Measurements from ENCODE around the gene KLF17.

The KLF17 gene

DNA sequence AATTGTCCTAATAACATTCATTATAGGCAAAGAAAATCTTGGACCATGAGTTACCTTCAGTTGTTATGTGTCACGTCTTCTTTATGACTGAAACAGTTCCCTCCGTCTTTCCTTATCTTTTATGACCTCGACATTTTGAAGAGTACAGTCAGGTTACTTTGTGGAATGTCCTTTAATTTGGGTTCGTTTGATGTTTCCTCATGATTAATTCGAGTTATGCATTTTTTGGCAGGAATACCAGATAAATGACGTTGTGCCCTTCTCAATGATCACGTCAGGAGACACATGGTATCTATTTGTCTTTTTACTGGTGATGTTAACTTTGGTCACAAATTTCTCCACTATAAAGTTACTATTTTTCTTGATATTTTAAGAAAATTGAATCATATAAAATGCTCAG is 17.3 kb upstream of the KLF17 start:
- H3K79me2 ChIP-seq (ENCODE audit: low read length), result no peaks in the 10 kb centered on the region
- H3K9me3 ChIP-seq (ENCODE audit: insufficient read depth, low read length), result no peaks in the 10 kb centered on the region
- H2AFZ ChIP-seq (ENCODE audit: low read depth, low read length), result no peak overlapping the region
- H4K20me1 ChIP-seq (ENCODE audit: insufficient read depth, low read length), result no peaks in the 10 kb centered on the region
- no peak overlapping the region for H3K4me3 ChIP-seq (ENCODE audit: low read length)
- no peaks in the 10 kb centered on the region for H3K36me3 ChIP-seq (replicated peaks; ENCODE audit: low read depth, low read length)
- no peak overlapping the region for H3K27ac ChIP-seq (ENCODE audit: low read length)
- no peaks in the 10 kb centered on the region for H3K4me1 ChIP-seq (ENCODE audit: low read length)
- TF ChIP-seq, protein P1, sequence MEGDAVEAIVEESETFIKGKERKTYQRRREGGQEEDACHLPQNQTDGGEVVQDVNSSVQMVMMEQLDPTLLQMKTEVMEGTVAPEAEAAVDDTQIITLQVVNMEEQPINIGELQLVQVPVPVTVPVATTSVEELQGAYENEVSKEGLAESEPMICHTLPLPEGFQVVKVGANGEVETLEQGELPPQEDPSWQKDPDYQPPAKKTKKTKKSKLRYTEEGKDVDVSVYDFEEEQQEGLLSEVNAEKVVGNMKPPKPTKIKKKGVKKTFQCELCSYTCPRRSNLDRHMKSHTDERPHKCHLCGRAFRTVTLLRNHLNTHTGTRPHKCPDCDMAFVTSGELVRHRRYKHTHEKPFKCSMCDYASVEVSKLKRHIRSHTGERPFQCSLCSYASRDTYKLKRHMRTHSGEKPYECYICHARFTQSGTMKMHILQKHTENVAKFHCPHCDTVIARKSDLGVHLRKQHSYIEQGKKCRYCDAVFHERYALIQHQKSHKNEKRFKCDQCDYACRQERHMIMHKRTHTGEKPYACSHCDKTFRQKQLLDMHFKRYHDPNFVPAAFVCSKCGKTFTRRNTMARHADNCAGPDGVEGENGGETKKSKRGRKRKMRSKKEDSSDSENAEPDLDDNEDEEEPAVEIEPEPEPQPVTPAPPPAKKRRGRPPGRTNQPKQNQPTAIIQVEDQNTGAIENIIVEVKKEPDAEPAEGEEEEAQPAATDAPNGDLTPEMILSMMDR (IDR thresholded peaks at IDR 0.05; ENCODE audit: low read depth, low read length), result no peak
- TF ChIP-seq EZH2phosphoT487 (IDR thresholded peaks at IDR 0.05; ENCODE audit: low read depth), result no peak
- H3K27me3 ChIP-seq (ENCODE audit: low read depth, low read length), result 0 out of 2 replicates have a peak, but pooled peaks cover under 1% of the 10 kb centered on the region
- no peak overlapping the region for H3K4me2 ChIP-seq (ENCODE audit: low read length)
- no peak overlapping the region for H3K9ac ChIP-seq (ENCODE audit: low read length)

DNA sequence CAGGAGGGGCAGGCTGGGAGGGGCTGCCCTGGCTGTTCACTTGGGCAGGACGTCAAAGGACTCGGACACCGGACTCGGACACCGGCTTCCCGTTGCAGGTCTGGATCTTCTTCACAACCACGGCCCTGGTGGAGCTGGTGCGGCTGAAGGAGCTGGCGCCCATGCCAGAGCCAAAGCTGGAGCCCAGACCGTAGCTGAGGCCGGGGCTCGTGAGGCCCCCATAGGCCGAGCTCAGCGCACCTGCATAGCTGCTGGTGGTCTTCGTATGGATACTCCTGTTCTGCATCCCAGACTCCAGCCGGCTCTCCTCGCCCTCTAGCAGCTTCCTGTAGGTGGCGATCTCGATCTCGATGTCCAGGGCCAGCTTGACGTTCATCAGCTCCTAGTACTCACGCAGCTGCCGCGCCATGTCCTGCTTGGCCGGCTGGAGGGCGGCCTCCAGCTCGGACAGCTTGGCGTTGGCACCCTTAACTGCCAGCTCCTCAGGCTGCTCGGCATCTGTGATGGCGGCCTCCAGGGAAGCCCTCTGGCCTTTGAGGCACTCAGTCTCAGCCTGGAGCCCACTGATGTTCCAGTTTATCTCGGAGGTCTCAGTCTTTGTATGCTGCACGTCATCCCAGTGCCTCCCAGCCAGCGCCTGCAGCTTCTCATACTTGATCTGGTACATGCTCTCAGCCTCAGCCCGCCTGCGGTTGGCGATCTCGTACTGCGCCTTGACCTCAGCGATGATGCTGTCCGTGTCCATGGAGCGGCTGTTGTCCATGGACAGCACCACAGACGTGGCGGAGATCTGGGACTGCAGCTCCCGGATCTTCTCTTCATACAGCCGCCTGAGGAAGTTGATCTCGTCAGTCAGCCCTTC is 15.1 kb upstream of the KLF17 start:
- Histone ChIP-seq H3K4me3 (ENCODE audit: low read length) (no peak overlapping the region), H3K27me3 (ENCODE audit: low read depth, low read length) (peaks cover 9% of the 10 kb centered on the region; the same call in 1 of the 2 replicates), H4K20me1 (ENCODE audit: insufficient read depth, low read length) (no peaks in the 10 kb centered on the region), H3K9ac (ENCODE audit: low read length) (no peak overlapping the region), H2AFZ (ENCODE audit: low read depth, low read length) (no peak overlapping the region), H3K4me1 (ENCODE audit: low read length) (no peaks in the 10 kb centered on the region), H3K27ac (ENCODE audit: low read length) (no peak overlapping the region), H3K4me2 (ENCODE audit: low read length) (no peak overlapping the region), H3K79me2 (ENCODE audit: low read length) (no peaks in the 10 kb centered on the region), H3K9me3 (ENCODE audit: insufficient read depth, low read length) (no peaks in the 10 kb centered on the region), H3K36me3 (replicated peaks; ENCODE audit: low read depth, low read length) (no peaks in the 10 kb centered on the region)
- TF ChIP-seq, protein P1 (IDR thresholded peaks at IDR 0.05; ENCODE audit: low read depth, low read length), result no peak
- no peak for TF ChIP-seq EZH2phosphoT487 (IDR thresholded peaks at IDR 0.05; ENCODE audit: low read depth)

DNA sequence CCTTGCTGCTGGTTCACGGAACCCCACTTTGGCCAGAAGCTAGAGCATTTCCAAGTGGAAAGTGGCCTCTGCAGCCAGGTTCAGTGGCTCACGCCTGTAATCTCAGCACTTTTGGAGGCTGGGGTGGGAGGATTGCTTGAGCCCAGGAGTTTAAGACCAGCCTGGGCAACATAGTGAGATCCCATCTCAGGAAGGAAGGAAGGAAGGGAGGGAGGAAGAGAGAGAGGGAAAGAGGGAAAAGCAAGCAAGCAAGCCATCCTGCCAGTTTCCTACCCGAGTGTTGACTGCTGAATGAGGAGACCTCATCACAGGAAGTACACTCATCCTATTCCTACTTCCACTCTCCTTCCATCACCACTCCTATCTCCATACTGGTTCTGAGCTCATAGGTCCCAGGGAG is 12.8 kb upstream of the KLF17 start:
- no peak overlapping the region for H3K27ac ChIP-seq (ENCODE audit: low read length)
- peaks cover 9% of the 10 kb centered on the region; the same call in 1 of the 2 replicates for H3K27me3 ChIP-seq (ENCODE audit: low read depth, low read length)
- no peak overlapping the region for H3K4me3 ChIP-seq (ENCODE audit: low read length)
- H4K20me1 ChIP-seq (ENCODE audit: insufficient read depth, low read length), result no peaks in the 10 kb centered on the region
- no peak overlapping the region for H2AFZ ChIP-seq (ENCODE audit: low read depth, low read length)
- H3K79me2 ChIP-seq (ENCODE audit: low read length), result no peaks in the 10 kb centered on the region
- H3K9ac ChIP-seq (ENCODE audit: low read length), result no peak overlapping the region
- H3K4me2 ChIP-seq (ENCODE audit: low read length), result no peak overlapping the region
- H3K4me1 ChIP-seq (ENCODE audit: low read length), result no peaks in the 10 kb centered on the region
- TF ChIP-seq, protein P1 (IDR thresholded peaks at IDR 0.05; ENCODE audit: low read depth, low read length), result no peak
- no peak for TF ChIP-seq EZH2phosphoT487 (IDR thresholded peaks at IDR 0.05; ENCODE audit: low read depth)
- no peaks in the 10 kb centered on the region for H3K36me3 ChIP-seq (replicated peaks; ENCODE audit: low read depth, low read length)
- no peaks in the 10 kb centered on the region for H3K9me3 ChIP-seq (ENCODE audit: insufficient read depth, low read length)

DNA sequence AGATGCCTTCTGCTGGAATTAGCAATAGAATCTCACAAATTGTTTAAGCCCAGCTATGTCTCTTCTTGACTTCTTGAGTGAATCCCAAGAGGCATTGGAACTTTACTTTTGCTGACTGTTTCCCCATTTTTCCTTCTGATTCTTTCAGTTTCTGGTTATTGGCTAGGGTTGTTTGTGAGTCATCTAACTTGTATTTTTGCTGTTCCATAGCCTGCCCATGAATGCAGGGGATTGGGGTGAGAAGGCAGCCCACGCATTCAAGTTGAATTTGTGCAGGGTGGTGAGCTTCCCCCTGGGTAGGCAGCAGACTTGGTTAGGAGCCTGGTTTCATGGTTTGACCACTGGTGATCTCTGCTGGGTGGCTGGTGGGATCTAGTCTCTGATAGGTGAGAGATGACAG is 10.4 kb upstream of the KLF17 start:
- H3K9ac ChIP-seq (ENCODE audit: low read length), result no peak overlapping the region
- no peak for TF ChIP-seq EZH2phosphoT487 (IDR thresholded peaks at IDR 0.05; ENCODE audit: low read depth)
- TF ChIP-seq, protein P1 (IDR thresholded peaks at IDR 0.05; ENCODE audit: low read depth, low read length), result no peak
- H3K9me3 ChIP-seq (ENCODE audit: insufficient read depth, low read length), result no peaks in the 10 kb centered on the region
- peaks cover 9% of the 10 kb centered on the region; the same call in 1 of the 2 replicates for H3K27me3 ChIP-seq (ENCODE audit: low read depth, low read length)
- H3K27ac ChIP-seq (ENCODE audit: low read length), result no peak overlapping the region
- H3K4me3 ChIP-seq (ENCODE audit: low read length), result no peak overlapping the region
- H4K20me1 ChIP-seq (ENCODE audit: insufficient read depth, low read length), result no peaks in the 10 kb centered on the region
- H3K79me2 ChIP-seq (ENCODE audit: low read length), result no peaks in the 10 kb centered on the region
- H3K36me3 ChIP-seq (replicated peaks; ENCODE audit: low read depth, low read length), result no peaks in the 10 kb centered on the region
- no peaks in the 10 kb centered on the region for H3K4me1 ChIP-seq (ENCODE audit: low read length)
- no peak overlapping the region for H3K4me2 ChIP-seq (ENCODE audit: low read length)
- no peak overlapping the region for H2AFZ ChIP-seq (ENCODE audit: low read depth, low read length)
